K562 (cell line): Measurements from ENCODE around the gene KDM2B. TPM values are rescaled to one million over a fixed set of nuclear protein-coding genes. Genes with fewer than 3 reads are reported as not detected.

Experiments
- ATAC-seq: fragments of 200-7000 bp; cut with Tn5 transposase; 3 replicates; pipeline ENCODE4 v1.9.1; 2020; ENCODE audit warnings: moderate library complexity
- BruUV-seq: library from RNA; stranded (reverse); fragments of 400-500 nt; replicated peaks from 2 replicates; lab custom pipeline; 2021; lab: Mats Ljungman, UMichigan
- CTCF ChIA-PET: fragments of 300-600 bp; formaldehyde crosslinking; extraction: SDS; loops from one replicate; lab custom pipeline; 2021; ENCODE audit warnings: low intra/inter-chr PET ratio; lab: Yijun Ruan, JAX
- POLR2A ChIA-PET: fragments of 300-600, 350-650 bp; sonication (Branson Sonifier 250); formaldehyde crosslinking; extraction: SDS; loops from one replicate; lab custom pipeline; 2021; ENCODE audit warnings: antibody characterized with exemption, inconsistent platforms; lab: Yijun Ruan, JAX
- DNase-seq, 4 experiments: peaks; one replicate each; pipeline versions ENCODE4 v3.0.0 to v3.0.0-alpha.2; 2011 to 2018; ENCODE audit warnings: low spot score in 3 of 4, mixed read lengths in 3 of 4; ENCODE audit errors: extremely low read depth in 1 of 4
- FAIRE-seq: peaks from 2 replicates; lab custom pipeline; 2011; peaks lifted over from hg19 to GRCh38; lab: Jason Lieb, UNC
- H2AFZ ChIP-seq: 2 replicates; pipeline ENCODE4 v1.6.0; 2011; ENCODE audit warnings: low read depth, low read length, control low read depth, inconsistent platforms
- H3K27ac ChIP-seq: fragments of 200-600 bp; 3 replicates; pipeline ENCODE4 v1.8.0; 2011; ENCODE audit warnings: low read depth, mild to moderate bottlenecking, control low read depth, inconsistent platforms, low read length, moderate library complexity, mixed read lengths; ENCODE audit errors: extremely low read depth
- H3K27me3 ChIP-seq, 2 experiments: fragments of 300-600 bp in 1 of 2; 2 replicates in 1 of 2; 3 replicates in 1 of 2; pipeline versions ENCODE4 v1.6.0 to v1.8.0; 2011; ENCODE audit warnings: inconsistent platforms in 2 of 2, low read length in 2 of 2, mild to moderate bottlenecking in 1 of 2, mixed read lengths in 1 of 2, moderate library complexity in 1 of 2; ENCODE audit not compliant: control insufficient read depth in 2 of 2, insufficient read depth in 2 of 2
- H3K36me3 ChIP-seq: fragments of 300-600 bp; 3 replicates; pipeline ENCODE4 v1.8.0; 2011; ENCODE audit warnings: mild to moderate bottlenecking, low read length, inconsistent platforms; ENCODE audit not compliant: control insufficient read depth, insufficient read depth
- H3K4me1 ChIP-seq, 2 experiments: fragments of 200-600 bp in 1 of 2; replicated peaks in 1 of 2; 2 replicates in 1 of 2; 3 replicates in 1 of 2; pipeline versions ENCODE4 v1.5.1 to v1.8.0; 2011; ENCODE audit warnings: inconsistent platforms in 2 of 2, low read length in 2 of 2, mild to moderate bottlenecking in 1 of 2, mixed read lengths in 1 of 2, moderate library complexity in 1 of 2; ENCODE audit not compliant: control insufficient read depth in 2 of 2, insufficient read depth in 2 of 2
- H3K4me2 ChIP-seq: 2 replicates; pipeline ENCODE4 v1.6.1; 2011; ENCODE audit warnings: low read length, control low read depth, inconsistent platforms, mixed read lengths; ENCODE audit not compliant: insufficient read depth
- H3K4me3 ChIP-seq: fragments of 200-600 bp; sonication (generic), shearing (Covaris generic); 2 replicates; pipeline ENCODE4 v1.5.1; 2016; ENCODE audit warnings: control low read depth, inconsistent platforms
- H3K79me2 ChIP-seq: fragments of 200-600 bp; 3 replicates; pipeline ENCODE4 v1.8.0; 2011; ENCODE audit warnings: low read length, inconsistent platforms; ENCODE audit not compliant: control insufficient read depth, insufficient read depth
- H3K9ac ChIP-seq, 2 experiments: 2 replicates each; pipeline versions ENCODE4 v1.6.0 to v1.6.1; 2011; ENCODE audit warnings: low read depth in 2 of 2, low read length in 2 of 2, control low read depth in 1 of 2, inconsistent platforms in 1 of 2, mild to moderate bottlenecking in 1 of 2, mixed read lengths in 1 of 2; ENCODE audit not compliant: insufficient read depth in 1 of 2
- H3K9me1 ChIP-seq: one replicate; pipeline ENCODE4 v1.6.0; 2011; ENCODE audit warnings: inconsistent platforms, mild to moderate bottlenecking, low read length, moderate library complexity; ENCODE audit not compliant: control insufficient read depth, insufficient read depth
- H3K9me3 ChIP-seq: replicated peaks from 2 replicates; pipeline ENCODE4 v1.5.1; 2011; ENCODE audit warnings: low read depth, low read length, inconsistent platforms; ENCODE audit not compliant: control insufficient read depth, insufficient read depth
- H4K20me1 ChIP-seq: replicated peaks from 2 replicates; pipeline ENCODE4 v1.6.1; 2011; ENCODE audit warnings: low read length, inconsistent platforms, mixed read lengths; ENCODE audit not compliant: control insufficient read depth, insufficient read depth
- KLF6 ChIP-seq: fragments of 250-450 bp; sonication (Bioruptor Pico); IDR thresholded peaks from 2 replicates; pipeline ENCODE4 v1.4.0; 2020; ENCODE audit warnings: mild to moderate bottlenecking, moderate library complexity, borderline replicate concordance
- TRIM24 ChIP-seq, 2 experiments: fragments of 450-650 bp; IDR thresholded peaks; 2 replicates each; pipeline ENCODE4 v1.6.1; 2016
- ZBTB33 ChIP-seq: sonication (generic); formaldehyde crosslinking; IDR thresholded peaks from 2 replicates; pipeline ENCODE4 v1.8.1; 2023; ENCODE audit warnings: mild to moderate bottlenecking, missing genetic modification reagents
- ZNF316 ChIP-seq: fragments of 450-650 bp; IDR thresholded peaks from 2 replicates; pipeline ENCODE4 v1.6.1; 2016
- WGBS: fragments of 100-300 bp; shearing (Covaris generic); methylation state at CpG from one replicate; pipeline ENCODE4 v1.1.6; 2016; ENCODE audit warnings: low coverage, mixed read lengths; ENCODE audit not compliant: insufficient coverage; ENCODE audit errors: missing lambda C conversion rate; 5-methylcytosine and 5-hydroxymethylcytosine counted together
- in situ Hi-C: fragments of 300-500 bp; cut with MboI; formaldehyde crosslinking; loops from 4 replicates; pipeline ENCODE4 v1.15.0; 2018; ENCODE audit warnings: inconsistent platforms, mixed read lengths
- intact Hi-C: fragments of 100-400 bp; cut with micrococcal nuclease; formaldehyde crosslinking; loops from 2 replicates; pipeline ENCODE4 v1.14.2; 2022
- polyA plus RNA-seq, 8 experiments: library from polyadenylated mRNA; depleted of rRNA in 4 of 8; stranded (reverse) in 5 of 8; unstranded in 3 of 8; fragments of >200 nt; fragmentation: Nextera tagmentation in 2 of 8; fragmentation: Illumina TruSeq in 1 of 8; extraction: Ambion mirVana in 2 of 8; extraction: Trizol in 1 of 8; gene quantifications; 2 replicates each; pipeline versions ENCODE4 v1.2.1 to v1.2.3, GENCODE V29; 2011 to 2014; ENCODE audit warnings: inconsistent platforms in 1 of 8, missing spikeins in 1 of 8
- total RNA-seq, 7 experiments: library from RNA; depleted of rRNA in 6 of 7; stranded (reverse); fragments of >200 nt in 6 of 7; fragmentation: Illumina TruSeq in 2 of 7; extraction: Trizol in 2 of 7; gene quantifications; 2 replicates each; pipeline versions ENCODE4 v1.2.1 to v1.2.3, GENCODE V29; 2011 to 2021; ENCODE audit warnings: low replicate concordance in 1 of 7

Gene KDM2B
- total and polyA plus RNA-seq, 9 of the 15 experiments (the other 6 are each of a cell fraction or from before 2014, with no cell fraction given) = 7.4 to 50.5 (median 22.5) TPM

- 0 out of 4 replicates have a peak, but pooled peaks of 1 of the 2 experiments have one; percentile 32 for TF ChIP-seq TRIM24 (IDR thresholded peaks at IDR 0.05)
- peak; percentile 79 for TF ChIP-seq ZBTB33
- peak; percentile 48; the same call in 1 of the 2 replicates for TF ChIP-seq ZNF316
- TF ChIP-seq KLF6 (CRISPR knock-in tag) = no peak
- Histone ChIP-seq H3K4me2 (no peak overlapping the region), H3K27me3 (no peaks in the 10 kb centered on the region), H3K9me3 (no peaks in the 10 kb centered on the region), H3K27ac (no peak overlapping the region), H3K9ac (no peak overlapping the region), H3K9me1 (no peaks in the 10 kb centered on the region), H3K36me3 (no peaks in the 10 kb centered on the region), H4K20me1 (no peaks in the 10 kb centered on the region), H3K79me2 (no peaks in the 10 kb centered on the region), H2AFZ (no peak overlapping the region), H3K4me3 (no peak overlapping the region), H3K4me1 (peaks cover 5 to 6% of the 10 kb centered on the region in 2 experiments; a peak in 4 of 5 replicates)
- in situ Hi-C loops = loop anchor here (5.0 kb wide), 1 partner anchor 53 kb away; no protein-coding TSS in a partner anchor
- ChIA-PET POLR2A (interaction anchor here (1.2 kb wide), 1 partner anchor 12 kb away, joined by 3 read pairs; no protein-coding TSS in a partner anchor), CTCF (no interaction called here)
- DNase-seq (no peak), FAIRE-seq (no peak), ATAC-seq (no peak)
- intact Hi-C loops = no loop called here
- WGBS = 37% methylated on average over 6 of the region's 9 CpGs
- no TSS peak for BruUV-seq
Measured at GRCh38 chr12:121614872-121615467, 34.1 kb upstream of the KDM2B start.
